Kidney (tissue), 14 donors: Measurements from ENCODE around the gene NEDD4. TPM values are rescaled to one million over a fixed set of nuclear protein-coding genes. Genes with fewer than 3 reads are reported as not detected.

Source experiments
- DNase-seq, 5 donors: peaks; one replicate each; pipeline ENCODE4 v3.0.0-alpha.2; 2013 to 2020
- FAIRE-seq: peaks from 2 replicates; lab custom pipeline; 2012; peaks lifted over from hg19 to GRCh38; lab: Jason Lieb, UNC
- H3K27ac ChIP-seq, 2 donors: one replicate each; pipeline ENCODE4 v1.7.0; 2013; ENCODE audit warnings: low read depth in 2 of 2, low read length in 2 of 2, inconsistent platforms in 1 of 2
- H3K27me3 ChIP-seq: one replicate; pipeline ENCODE4 v1.7.1; 2013; ENCODE audit warnings: low read length, inconsistent platforms; ENCODE audit not compliant: control insufficient read depth, insufficient read depth
- H3K36me3 ChIP-seq, 3 donors: one replicate each; pipeline versions ENCODE4 v1.7.0 to v1.7.1; 2013; ENCODE audit warnings: low read length in 3 of 3, control low read depth in 1 of 3, inconsistent platforms in 1 of 3; ENCODE audit not compliant: insufficient read depth in 3 of 3, control insufficient read depth in 2 of 3
- H3K4me1 ChIP-seq, 3 donors: one replicate each; pipeline versions ENCODE4 v1.7.0 to v1.7.1; 2013; ENCODE audit warnings: low read length in 3 of 3, inconsistent platforms in 1 of 3, low read depth in 1 of 3; ENCODE audit not compliant: control insufficient read depth in 2 of 3, insufficient read depth in 2 of 3
- H3K4me3 ChIP-seq, 3 donors: one replicate each; pipeline versions ENCODE4 v1.7.0 to v1.8.1; 2013; ENCODE audit warnings: low read length in 3 of 3, control low read depth in 1 of 3, inconsistent platforms in 1 of 3
- H3K9ac ChIP-seq, 3 donors: one replicate each; pipeline versions ENCODE4 v1.7.0 to v1.7.1; 2013; ENCODE audit warnings: low read length in 3 of 3, control low read depth in 1 of 3, inconsistent platforms in 1 of 3
- H3K9me3 ChIP-seq, 3 donors: one replicate each; pipeline versions ENCODE4 v1.7.0 to v1.7.1; 2013; ENCODE audit warnings: low read length in 3 of 3, control low read depth in 1 of 3, inconsistent platforms in 1 of 3; ENCODE audit not compliant: control insufficient read depth in 2 of 3, insufficient read depth in 1 of 3
- intact Hi-C: fragments of 100-400 bp; cut with DNase I; formaldehyde crosslinking; loops from one replicate; pipeline ENCODE4 v1.11.1; 2022
- polyA plus RNA-seq: library from polyadenylated mRNA; stranded (reverse); fragments of 350-450 nt; fragmentation: Illumina TruSeq; extraction: RNeasy Lipid Tissue Mini Kit (QIAGEN cat#74804); gene quantifications from one replicate; pipeline ENCODE4 v1.2.3, GENCODE V29; 2014; ENCODE audit warnings: low read depth, low replicate concordance; ENCODE audit not compliant: insufficient read depth
- total RNA-seq: library from RNA; stranded (reverse); fragmentation: NEBNext Ultra II Directional; extraction: Animal tissue kit (Norgen Biotek cat#: 25700); gene quantifications from one replicate; pipeline ENCODE4 v1.2.1, GENCODE V29; 2021
- TF ChIP-seq, protein P1 (sequence below): IDR thresholded peaks from 3 replicates; pipeline ENCODE4 v1.5.1; 2012; ENCODE audit warnings: mild to moderate bottlenecking, moderate library complexity, borderline replicate concordance; ENCODE audit not compliant: insufficient read depth; ENCODE audit errors: extremely low read depth
- donor health status: control.
- donor health status: control.
- donor health status: control.
- donor health status: control.
- donor health status: control.
- donor health status: DM: yes; HTN: yes; CAD: no.
- donor health status: Normal renal cell carcinoma (clear cell type).

The NEDD4 gene
- total and polyA plus RNA-seq, 2 donors from 2014 or later = 3.3 to 22.3 TPM

DNA sequence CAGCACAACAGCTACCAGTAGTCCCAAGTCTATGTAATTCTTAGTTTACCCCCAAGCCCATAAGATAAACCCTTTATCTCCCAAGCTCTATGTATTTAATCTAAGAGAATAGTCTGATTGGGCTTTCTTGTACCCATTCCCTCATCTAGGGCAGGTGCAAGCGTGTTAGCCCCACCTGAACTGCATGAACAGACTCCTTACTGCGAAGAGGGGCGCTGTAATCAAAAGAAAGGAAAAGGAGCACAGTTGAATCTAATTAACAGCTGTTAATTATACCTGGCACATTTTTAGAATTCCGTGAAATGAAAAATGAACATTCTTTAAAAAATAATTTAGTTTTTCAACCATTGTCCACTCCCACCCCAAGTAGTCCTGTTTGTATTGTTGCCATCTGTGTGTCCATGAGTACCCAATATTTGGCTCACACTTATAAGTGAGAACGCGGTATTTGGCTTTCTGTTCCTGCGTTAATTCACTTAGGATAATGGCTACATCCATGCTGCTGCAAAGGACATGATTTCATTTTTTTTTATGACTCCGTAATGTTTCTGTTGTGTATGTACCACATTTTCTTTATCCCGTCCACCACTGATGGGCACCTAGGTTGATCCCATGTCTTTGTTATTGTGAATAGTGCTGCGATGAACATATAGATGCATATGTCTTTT lies 26.5 kb upstream of the NEDD4 start:
- H3K27me3 ChIP-seq = no peaks in the 10 kb centered on the region
- H3K9me3 ChIP-seq = no peaks in the 10 kb centered on the region
- intact Hi-C loops = no loop called here
- H3K4me1 ChIP-seq = no peaks in the 10 kb centered on the region
- no peak for DNase-seq
- H3K36me3 ChIP-seq = no peaks in the 10 kb centered on the region
- no peak overlapping the region for H3K9ac ChIP-seq
- TF ChIP-seq, protein P1, sequence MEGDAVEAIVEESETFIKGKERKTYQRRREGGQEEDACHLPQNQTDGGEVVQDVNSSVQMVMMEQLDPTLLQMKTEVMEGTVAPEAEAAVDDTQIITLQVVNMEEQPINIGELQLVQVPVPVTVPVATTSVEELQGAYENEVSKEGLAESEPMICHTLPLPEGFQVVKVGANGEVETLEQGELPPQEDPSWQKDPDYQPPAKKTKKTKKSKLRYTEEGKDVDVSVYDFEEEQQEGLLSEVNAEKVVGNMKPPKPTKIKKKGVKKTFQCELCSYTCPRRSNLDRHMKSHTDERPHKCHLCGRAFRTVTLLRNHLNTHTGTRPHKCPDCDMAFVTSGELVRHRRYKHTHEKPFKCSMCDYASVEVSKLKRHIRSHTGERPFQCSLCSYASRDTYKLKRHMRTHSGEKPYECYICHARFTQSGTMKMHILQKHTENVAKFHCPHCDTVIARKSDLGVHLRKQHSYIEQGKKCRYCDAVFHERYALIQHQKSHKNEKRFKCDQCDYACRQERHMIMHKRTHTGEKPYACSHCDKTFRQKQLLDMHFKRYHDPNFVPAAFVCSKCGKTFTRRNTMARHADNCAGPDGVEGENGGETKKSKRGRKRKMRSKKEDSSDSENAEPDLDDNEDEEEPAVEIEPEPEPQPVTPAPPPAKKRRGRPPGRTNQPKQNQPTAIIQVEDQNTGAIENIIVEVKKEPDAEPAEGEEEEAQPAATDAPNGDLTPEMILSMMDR = no peak
- no peak overlapping the region for H3K27ac ChIP-seq
- H3K4me3 ChIP-seq = no peak overlapping the region
- no peak for FAIRE-seq

DNA sequence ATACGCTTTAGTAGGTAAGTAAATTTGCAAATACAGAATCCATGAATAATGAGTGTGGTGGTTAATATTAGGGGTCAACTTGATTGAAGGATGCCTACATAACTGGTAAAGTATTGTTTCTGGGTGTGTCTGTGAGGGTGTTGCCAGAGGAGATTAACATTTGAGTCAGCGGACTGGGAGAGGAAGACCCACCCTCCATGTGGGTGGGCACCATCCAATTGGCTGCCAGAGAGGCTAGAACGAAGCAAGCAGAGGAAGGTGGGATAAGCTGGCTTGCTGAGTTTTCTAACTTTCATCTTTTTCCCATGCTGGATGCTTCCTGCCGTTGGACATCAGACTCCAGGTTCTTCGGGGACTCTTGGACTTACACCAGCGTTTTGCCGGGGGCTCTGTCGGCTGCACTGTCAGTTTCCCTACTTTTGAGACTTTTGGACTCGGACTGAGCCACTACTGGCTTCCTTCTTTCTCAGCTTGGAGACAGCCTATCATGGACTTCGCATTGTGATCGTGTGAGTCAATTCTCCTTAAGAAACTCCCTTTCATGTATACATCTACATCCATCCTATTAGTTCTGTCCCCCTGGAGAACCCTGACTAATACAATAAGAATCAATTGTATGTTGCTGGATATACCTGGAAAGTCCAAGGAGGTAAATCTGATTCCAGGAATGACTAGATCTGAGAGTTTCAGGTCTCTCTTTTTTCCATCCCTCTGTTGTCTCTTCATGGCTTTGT lies 25.8 kb upstream of the NEDD4 start:
- FAIRE-seq = no peak
- intact Hi-C loops = no loop called here

DNA sequence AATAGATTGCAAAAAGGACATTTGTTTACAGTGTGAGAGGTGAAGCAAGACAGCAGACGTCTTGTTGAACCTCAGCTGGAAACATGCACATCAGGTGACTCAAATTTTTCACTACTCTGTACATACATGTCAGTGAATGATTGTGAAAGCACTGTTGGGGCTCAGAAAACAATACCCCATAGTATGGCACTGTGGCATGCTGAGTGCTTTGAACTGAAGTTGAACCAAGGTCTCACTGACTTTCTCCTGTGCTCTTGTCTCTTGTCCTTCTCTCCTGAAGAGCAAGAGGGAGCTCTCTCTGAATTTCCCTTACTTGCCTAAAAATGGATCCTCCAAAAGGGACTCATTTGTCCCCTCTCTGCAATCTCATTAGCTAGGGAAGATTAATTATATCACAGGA lies 24.5 kb upstream of the NEDD4 start:
- Histone ChIP-seq H3K27ac (no peak overlapping the region), H3K27me3 (no peaks in the 10 kb centered on the region), H3K4me3 (no peak overlapping the region), H3K9me3 (no peaks in the 10 kb centered on the region), H3K36me3 (no peaks in the 10 kb centered on the region), H3K9ac (no peak overlapping the region), H3K4me1 (no peaks in the 10 kb centered on the region)
- intact Hi-C loops = no loop called here
- TF ChIP-seq, protein P1 = no peak
- DNase-seq (no peak), FAIRE-seq (no peak)

More for the DNA sequence above, 25.8 kb upstream of the NEDD4 start:
- no peak overlapping the region for H3K4me3 ChIP-seq
- no peak for DNase-seq
- TF ChIP-seq, protein P1 = no peak
- H3K27me3 ChIP-seq = no peaks in the 10 kb centered on the region
- no peak overlapping the region for H3K9ac ChIP-seq
- no peaks in the 10 kb centered on the region for H3K4me1 ChIP-seq
- no peaks in the 10 kb centered on the region for H3K9me3 ChIP-seq
- no peaks in the 10 kb centered on the region for H3K36me3 ChIP-seq
- H3K27ac ChIP-seq = no peak overlapping the region
